ENCODE data around the gene MFAP3L.

MFAP3L gene

DNA sequence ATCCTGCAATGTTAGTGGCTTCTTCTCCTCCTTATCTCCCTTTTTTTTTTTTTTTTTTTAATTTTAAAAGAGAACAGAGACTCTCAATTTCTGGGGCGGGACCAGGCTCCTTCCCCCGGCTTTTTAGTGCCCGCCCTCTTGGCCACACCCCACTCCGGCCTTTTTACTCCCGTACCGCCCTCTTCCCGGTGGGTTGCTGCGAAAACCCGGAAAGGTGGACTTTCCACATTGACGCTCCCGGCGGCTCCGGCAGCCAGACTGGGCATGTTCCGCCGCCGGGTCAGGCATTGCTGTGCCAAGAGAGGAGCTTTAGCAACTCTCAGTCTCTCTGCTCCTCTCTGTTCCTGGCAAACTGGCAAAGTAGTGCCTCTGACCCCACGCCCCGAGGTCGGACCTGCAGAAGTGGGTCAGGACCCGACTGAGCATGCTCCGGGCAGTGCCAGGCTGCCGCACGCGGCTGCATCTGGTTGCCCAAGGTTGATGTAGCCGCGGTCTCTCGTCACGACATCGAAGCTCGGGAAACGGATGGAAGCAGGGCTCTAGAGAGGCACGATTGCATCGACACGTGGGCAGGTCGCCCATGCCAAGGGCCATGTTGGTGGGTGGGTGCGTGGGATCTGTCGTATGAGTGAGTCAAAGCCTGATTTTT, 1.1 kb upstream of the MFAP3L start:
- DNase-seq (ENCODE audit: low read depth), result peak; percentile 95
- TF ChIP-seq, protein P1, sequence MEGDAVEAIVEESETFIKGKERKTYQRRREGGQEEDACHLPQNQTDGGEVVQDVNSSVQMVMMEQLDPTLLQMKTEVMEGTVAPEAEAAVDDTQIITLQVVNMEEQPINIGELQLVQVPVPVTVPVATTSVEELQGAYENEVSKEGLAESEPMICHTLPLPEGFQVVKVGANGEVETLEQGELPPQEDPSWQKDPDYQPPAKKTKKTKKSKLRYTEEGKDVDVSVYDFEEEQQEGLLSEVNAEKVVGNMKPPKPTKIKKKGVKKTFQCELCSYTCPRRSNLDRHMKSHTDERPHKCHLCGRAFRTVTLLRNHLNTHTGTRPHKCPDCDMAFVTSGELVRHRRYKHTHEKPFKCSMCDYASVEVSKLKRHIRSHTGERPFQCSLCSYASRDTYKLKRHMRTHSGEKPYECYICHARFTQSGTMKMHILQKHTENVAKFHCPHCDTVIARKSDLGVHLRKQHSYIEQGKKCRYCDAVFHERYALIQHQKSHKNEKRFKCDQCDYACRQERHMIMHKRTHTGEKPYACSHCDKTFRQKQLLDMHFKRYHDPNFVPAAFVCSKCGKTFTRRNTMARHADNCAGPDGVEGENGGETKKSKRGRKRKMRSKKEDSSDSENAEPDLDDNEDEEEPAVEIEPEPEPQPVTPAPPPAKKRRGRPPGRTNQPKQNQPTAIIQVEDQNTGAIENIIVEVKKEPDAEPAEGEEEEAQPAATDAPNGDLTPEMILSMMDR (IDR thresholded peaks at IDR 0.05; ENCODE audit: low read depth, low read length, missing control alignments), result no peak
- H3K4me3 ChIP-seq (ENCODE audit: low read depth, low read length), result peak overlapping the region; percentile 84
- in situ Hi-C loops (cut with HindIII; ENCODE audit: low sequenced_read_pairs), result loop anchor here (25.0 kb wide), 1 partner anchor 215 kb away; no protein-coding TSS in a partner anchor

DNA sequence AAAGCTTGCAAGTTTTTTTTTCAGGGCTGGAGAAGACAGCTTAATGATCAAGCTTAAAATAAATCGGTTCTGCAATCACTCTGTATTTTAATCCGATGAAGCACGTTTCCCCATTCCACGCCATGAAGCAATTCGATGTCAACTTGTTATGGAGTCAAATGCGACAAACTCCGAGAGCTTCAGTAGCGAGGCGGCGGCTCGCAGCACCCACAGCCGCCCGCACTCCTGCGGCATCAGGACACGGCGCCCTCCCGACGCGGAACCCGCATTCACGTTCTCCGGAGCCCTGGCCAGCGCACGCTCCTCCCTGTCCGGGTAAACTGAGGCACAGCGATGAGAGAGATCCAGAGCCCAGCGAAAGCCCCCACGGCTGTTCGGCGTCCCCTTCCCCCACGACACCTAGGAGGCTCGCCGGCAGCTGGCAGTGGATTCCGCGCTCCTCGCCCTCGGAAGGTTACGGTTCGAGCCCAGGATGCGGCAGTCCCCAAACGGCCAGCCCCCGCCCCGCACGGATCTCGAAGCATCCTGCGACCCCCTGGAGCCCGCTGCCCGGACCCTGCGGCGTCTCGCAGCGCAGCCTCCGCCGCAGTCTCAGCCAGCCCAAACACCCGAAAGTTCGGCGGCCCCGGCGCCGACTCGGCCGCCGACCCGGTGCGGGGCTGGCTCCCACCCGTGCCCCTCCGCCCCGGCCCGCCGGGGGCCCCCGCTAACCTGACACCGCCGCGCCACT, 507 bp downstream of the MFAP3L start:
- TF ChIP-seq, protein P1 (IDR thresholded peaks at IDR 0.05; ENCODE audit: low read depth, low read length, missing control alignments), result no peak
- in situ Hi-C loops (cut with HindIII; ENCODE audit: low sequenced_read_pairs), result loop anchor here (25.0 kb wide), 1 partner anchor 213 kb away; no protein-coding TSS in a partner anchor
- H3K4me3 ChIP-seq (ENCODE audit: low read depth, low read length), result peak overlapping the region; percentile 84
- DNase-seq (ENCODE audit: low read depth), result no peak

DNA sequence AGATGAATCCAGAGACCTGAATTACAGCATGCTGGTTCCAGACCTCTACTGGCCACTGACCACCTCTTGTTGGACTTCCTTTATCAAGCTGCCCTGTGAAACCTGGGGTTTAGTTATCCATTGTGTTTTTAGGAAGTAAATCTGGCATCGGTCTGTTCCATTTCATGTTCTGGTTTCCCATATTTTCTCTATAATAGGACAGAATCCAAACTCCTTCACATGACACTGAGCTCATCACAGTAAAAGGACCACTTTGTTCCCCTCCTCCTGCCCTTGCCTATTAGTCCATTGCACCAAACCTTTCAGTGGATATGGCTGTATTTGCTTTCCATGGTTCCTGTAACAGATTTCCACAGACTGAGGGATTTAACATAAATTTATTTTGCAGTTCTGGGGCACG, 4.0 kb downstream of the MFAP3L start:
- in situ Hi-C loops (cut with HindIII; ENCODE audit: low sequenced_read_pairs), result no loop called here

DNA sequence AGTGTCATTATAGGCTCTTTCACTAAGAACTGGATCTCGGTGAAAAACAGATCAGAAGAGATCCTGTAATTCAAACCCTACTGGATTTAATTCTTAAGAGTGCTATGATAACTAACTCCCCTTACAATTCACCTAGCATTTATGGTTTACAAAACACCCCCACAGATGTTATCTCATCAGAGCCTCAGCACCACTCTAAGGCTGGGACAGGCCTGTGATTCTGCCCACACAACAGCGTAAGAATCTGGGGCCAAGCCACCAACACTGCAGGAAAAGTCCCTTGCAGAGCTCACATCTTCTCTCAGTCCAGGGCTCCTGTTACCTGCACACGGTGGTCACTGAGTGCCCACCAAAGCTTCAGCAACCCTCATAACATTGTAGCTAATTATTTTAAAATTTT, 8.9 kb downstream of the MFAP3L start:
- no peak overlapping the region for H3K4me3 ChIP-seq (ENCODE audit: low read depth, low read length)
- in situ Hi-C loops (cut with HindIII; ENCODE audit: low sequenced_read_pairs), result no loop called here
- TF ChIP-seq, protein P1 (IDR thresholded peaks at IDR 0.05; ENCODE audit: low read depth, low read length, missing control alignments), result no peak
- no peak for DNase-seq (ENCODE audit: low read depth)

More for the DNA sequence above, 4.0 kb downstream of the MFAP3L start:
- no peak overlapping the region for H3K4me3 ChIP-seq (ENCODE audit: low read depth, low read length)
- TF ChIP-seq, protein P1 (IDR thresholded peaks at IDR 0.05; ENCODE audit: low read depth, low read length, missing control alignments), result no peak
- no peak for DNase-seq (ENCODE audit: low read depth)

DNA sequence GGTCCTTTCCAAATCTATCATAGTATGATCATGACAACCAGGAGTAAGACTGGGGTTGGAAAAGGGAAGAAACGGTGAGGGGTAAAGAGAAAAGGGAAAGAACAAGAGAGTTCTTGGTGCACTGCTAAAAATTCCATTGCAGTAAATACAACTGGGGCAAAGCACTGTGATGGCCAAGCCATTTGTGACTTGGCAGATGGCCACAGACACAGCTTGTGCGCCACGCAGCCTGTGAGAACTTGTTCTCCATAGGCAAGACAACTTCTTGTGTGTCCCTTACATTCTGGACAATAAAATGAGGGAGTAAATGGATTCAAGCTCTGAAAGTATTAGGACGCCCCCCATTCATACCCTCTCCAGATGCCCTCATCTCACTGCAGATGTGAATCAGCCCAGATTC, 10.9 kb downstream of the MFAP3L start:
- in situ Hi-C loops (cut with HindIII; ENCODE audit: low sequenced_read_pairs), result no loop called here

DNA sequence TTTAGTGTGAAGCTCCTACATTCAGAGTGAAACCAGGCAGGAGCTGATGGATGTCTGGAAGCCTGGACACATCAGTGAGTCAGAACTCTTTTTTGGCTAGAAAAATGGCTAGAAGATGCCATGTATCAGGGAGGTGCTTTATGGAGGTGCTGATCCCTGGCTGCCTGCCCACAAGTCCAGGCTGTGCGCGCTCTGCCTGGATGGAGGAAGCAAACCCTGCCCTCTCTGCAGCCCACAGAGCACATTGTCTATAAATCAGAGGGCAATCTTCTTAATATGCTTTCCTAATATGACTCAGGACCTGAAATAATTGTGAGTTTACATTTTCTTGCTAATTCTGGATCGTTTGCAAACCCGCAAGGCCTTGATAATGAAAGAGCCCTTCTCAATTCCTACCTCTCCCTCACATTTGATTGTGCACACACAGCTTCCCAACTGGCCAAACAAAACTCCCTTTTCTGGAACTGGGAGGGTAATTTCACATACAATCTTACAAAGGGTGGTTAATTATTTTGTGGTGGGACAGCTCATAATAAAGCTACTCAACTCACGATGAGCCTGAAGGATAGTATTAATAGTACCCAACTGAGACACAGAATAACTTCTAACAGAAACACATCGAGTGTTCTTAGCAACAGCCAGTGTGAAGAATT, 11.7 kb downstream of the MFAP3L start:
- H3K4me3 ChIP-seq (ENCODE audit: low read depth, low read length), result no peak overlapping the region
- TF ChIP-seq, protein P1 (IDR thresholded peaks at IDR 0.05; ENCODE audit: low read depth, low read length, missing control alignments), result no peak
- in situ Hi-C loops (cut with HindIII; ENCODE audit: low sequenced_read_pairs), result no loop called here
- peak; percentile 70 for DNase-seq (ENCODE audit: low read depth)

More for the DNA sequence above, 10.9 kb downstream of the MFAP3L start:
- no peak overlapping the region for H3K4me3 ChIP-seq (ENCODE audit: low read depth, low read length)
- DNase-seq (ENCODE audit: low read depth), result no peak
- TF ChIP-seq, protein P1 (IDR thresholded peaks at IDR 0.05; ENCODE audit: low read depth, low read length, missing control alignments), result no peak
